GM12872 (cell line): ENCODE measurements around the gene ARHGEF26.
A peak's percentile ranks its signal among the peaks of the same experiment; 100 is the strongest.

Experiments used
- TF ChIP-seq, protein P1 (sequence below): IDR thresholded peaks from 3 replicates; pipeline ENCODE4 v1.5.1; 2011; ENCODE audit warnings: low read depth, mild to moderate bottlenecking, low read length, moderate library complexity; ENCODE audit not compliant: insufficient read depth

ARHGEF26 gene

GRCh38 chr3:154243353-154243752 lies 122.2 kb downstream of the ARHGEF26 start:
- TF ChIP-seq, protein P1, sequence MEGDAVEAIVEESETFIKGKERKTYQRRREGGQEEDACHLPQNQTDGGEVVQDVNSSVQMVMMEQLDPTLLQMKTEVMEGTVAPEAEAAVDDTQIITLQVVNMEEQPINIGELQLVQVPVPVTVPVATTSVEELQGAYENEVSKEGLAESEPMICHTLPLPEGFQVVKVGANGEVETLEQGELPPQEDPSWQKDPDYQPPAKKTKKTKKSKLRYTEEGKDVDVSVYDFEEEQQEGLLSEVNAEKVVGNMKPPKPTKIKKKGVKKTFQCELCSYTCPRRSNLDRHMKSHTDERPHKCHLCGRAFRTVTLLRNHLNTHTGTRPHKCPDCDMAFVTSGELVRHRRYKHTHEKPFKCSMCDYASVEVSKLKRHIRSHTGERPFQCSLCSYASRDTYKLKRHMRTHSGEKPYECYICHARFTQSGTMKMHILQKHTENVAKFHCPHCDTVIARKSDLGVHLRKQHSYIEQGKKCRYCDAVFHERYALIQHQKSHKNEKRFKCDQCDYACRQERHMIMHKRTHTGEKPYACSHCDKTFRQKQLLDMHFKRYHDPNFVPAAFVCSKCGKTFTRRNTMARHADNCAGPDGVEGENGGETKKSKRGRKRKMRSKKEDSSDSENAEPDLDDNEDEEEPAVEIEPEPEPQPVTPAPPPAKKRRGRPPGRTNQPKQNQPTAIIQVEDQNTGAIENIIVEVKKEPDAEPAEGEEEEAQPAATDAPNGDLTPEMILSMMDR, result no peak

GRCh38 chr3:154244644-154245043 lies 123.5 kb downstream of the ARHGEF26 start:
- TF ChIP-seq, protein P1, result no peak

- TF ChIP-seq, protein P1, result no peak
Measured at GRCh38 chr3:154247806-154248415, 126.7 kb downstream of the ARHGEF26 start.

DNA sequence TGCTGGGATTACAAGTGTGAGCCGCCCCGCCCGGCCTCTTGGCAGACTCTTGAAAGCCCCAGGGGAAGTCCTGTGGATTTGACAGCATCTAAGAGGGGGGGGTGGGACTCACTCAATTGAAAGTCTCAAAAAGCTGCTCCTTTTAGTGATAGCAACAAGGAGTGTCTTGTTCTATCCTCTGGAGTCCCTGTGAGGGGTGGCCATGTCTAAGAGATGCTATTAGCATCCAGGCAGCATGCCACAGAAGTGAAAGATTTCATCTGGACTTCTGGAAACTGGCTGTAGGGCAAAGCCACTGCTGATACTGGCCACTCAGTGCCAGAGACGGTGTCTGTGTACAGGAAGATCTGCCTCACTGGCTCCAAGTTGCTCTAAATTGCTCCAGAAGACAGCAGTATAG lies 129.1 kb downstream of the ARHGEF26 start:
- TF ChIP-seq, protein P1, result no peak

GRCh38 chr3:154251610-154252009 lies 130.4 kb downstream of the ARHGEF26 start:
- TF ChIP-seq, protein P1, result no peak

GRCh38 chr3:154252759-154253638 lies 131.8 kb downstream of the ARHGEF26 start:
- TF ChIP-seq, protein P1, result peak; percentile 85

DNA sequence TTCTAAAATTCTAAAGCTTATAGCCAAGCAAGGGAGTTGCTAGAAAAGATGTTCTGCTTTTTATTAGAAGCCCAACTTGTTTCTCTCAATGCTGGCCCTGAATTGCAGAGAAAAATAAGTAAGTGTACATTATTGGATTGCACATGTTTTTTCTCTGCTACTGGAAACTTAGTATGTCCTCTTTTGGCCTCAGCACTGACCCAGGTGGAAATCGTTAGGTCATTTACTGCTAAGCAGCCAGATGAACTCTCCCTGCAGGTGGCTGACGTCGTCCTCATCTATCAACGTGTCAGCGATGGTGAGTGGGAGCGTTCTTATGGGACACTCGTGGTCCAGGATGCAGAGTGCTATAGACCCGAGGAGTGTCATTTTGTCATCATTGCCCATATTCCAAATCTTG lies 133.3 kb downstream of the ARHGEF26 start:
- TF ChIP-seq, protein P1, result no peak
